GM19025 (cell line): Measurements from ENCODE around the gene KCP.

Experiments
- ATAC-seq: cut with Tn5 transposase; IDR thresholded peaks from one replicate; pipeline ENCODE4 v1.9.1; 2021; ENCODE audit warnings: mild to moderate bottlenecking, low read depth, moderate library complexity; ENCODE audit not compliant: unreplicated experiment

Gene KCP

GRCh38 chr7:128888756-128889095 lies 21.8 kb downstream of the KCP start:
- no peak for ATAC-seq

- ATAC-seq = no peak
These were observed 22.3 kb downstream of the KCP start for GRCh38 chr7:128888039-128888755.

- no peak for ATAC-seq
These were observed 23.1 kb downstream of the KCP start for GRCh38 chr7:128887169-128888038.

GRCh38 chr7:128886391-128887168 lies 23.9 kb downstream of the KCP start:
- no peak for ATAC-seq

- no peak for ATAC-seq
These were observed 24.9 kb downstream of the KCP start for GRCh38 chr7:128885370-128886187.

- ATAC-seq = no peak
These were observed 25.7 kb downstream of the KCP start for GRCh38 chr7:128884561-128885369.

GRCh38 chr7:128883622-128884448 lies 26.7 kb downstream of the KCP start:
- ATAC-seq = peak; percentile 76

GRCh38 chr7:128882134-128882533 lies 28.4 kb downstream of the KCP start:
- ATAC-seq = no peak

GRCh38 chr7:128881458-128882125 lies 28.9 kb downstream of the KCP start:
- no peak for ATAC-seq

- ATAC-seq = no peak
These were observed 29.6 kb downstream of the KCP start for GRCh38 chr7:128880791-128881457.

- ATAC-seq = no peak
These were observed 30.4 kb downstream of the KCP start for GRCh38 chr7:128879939-128880746.

- ATAC-seq = no peak
These were observed 31.0 kb downstream of the KCP start for GRCh38 chr7:128879461-128879938.

GRCh38 chr7:128878226-128879105 lies 32.0 kb downstream of the KCP start:
- no peak for ATAC-seq

- no peak for ATAC-seq
These were observed 32.8 kb downstream of the KCP start for GRCh38 chr7:128877756-128878120.

GRCh38 chr7:128876978-128877755 lies 33.3 kb downstream of the KCP start:
- no peak for ATAC-seq
